GM12801 (cell line): ENCODE results near the gene DCC.

ENCODE experiments used
- CTCF ChIP-seq: IDR thresholded peaks from one replicate; pipeline ENCODE4 v1.5.1; 2011; ENCODE audit warnings: control low read depth; ENCODE audit not compliant: insufficient read length; ENCODE audit errors: extremely low read depth

The DCC gene

GRCh38 chr18:52612406-52612805 is 272.4 kb downstream of the DCC start:
- TF ChIP-seq CTCF = no peak

- no peak for TF ChIP-seq CTCF
Measured at GRCh38 chr18:52615321-52615720, 275.3 kb downstream of the DCC start.

GRCh38 chr18:52615943-52616342 is 275.9 kb downstream of the DCC start:
- no peak for TF ChIP-seq CTCF

GRCh38 chr18:52617931-52618330 is 277.9 kb downstream of the DCC start:
- no peak for TF ChIP-seq CTCF

GRCh38 chr18:52620926-52621439 is 281.0 kb downstream of the DCC start:
- TF ChIP-seq CTCF = no peak

- no peak for TF ChIP-seq CTCF
Measured at GRCh38 chr18:52624702-52625101, 284.7 kb downstream of the DCC start.

- TF ChIP-seq CTCF = no peak
Measured at GRCh38 chr18:52636536-52636935, 296.5 kb downstream of the DCC start.

- TF ChIP-seq CTCF = no peak
Measured at GRCh38 chr18:52648201-52648600, 308.2 kb downstream of the DCC start.
